ENCODE measurements around the gene TEP1.

TEP1 gene

DNA sequence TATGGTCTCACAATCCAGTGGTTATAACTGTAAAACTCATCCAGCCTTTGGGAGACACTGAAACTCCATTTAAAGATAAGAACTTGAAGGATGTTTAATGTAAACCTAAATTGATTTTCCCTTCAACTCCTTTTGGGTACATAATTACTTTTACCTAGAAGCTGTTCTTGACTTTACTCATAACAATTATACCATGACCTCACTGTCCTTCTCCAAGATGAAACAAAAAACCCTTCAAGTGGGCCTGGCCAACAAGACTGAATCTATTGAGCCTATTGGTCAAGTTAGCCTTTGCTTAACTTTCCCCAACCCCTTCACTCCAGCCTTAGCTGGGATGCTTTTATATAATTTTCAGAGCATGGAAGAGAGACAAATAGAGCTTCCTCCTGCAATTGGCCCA is 47.4 kb downstream of the TEP1 start:
- TF ChIP-seq SIN3A (IDR thresholded peaks at IDR 0.05; ENCODE audit: borderline replicate concordance, insufficient read depth, low read length): no peak
- no peak for TF ChIP-seq TAF1 (IDR thresholded peaks at IDR 0.05; ENCODE audit: borderline replicate concordance, insufficient read depth, low read length)
- TF ChIP-seq, protein P1, sequence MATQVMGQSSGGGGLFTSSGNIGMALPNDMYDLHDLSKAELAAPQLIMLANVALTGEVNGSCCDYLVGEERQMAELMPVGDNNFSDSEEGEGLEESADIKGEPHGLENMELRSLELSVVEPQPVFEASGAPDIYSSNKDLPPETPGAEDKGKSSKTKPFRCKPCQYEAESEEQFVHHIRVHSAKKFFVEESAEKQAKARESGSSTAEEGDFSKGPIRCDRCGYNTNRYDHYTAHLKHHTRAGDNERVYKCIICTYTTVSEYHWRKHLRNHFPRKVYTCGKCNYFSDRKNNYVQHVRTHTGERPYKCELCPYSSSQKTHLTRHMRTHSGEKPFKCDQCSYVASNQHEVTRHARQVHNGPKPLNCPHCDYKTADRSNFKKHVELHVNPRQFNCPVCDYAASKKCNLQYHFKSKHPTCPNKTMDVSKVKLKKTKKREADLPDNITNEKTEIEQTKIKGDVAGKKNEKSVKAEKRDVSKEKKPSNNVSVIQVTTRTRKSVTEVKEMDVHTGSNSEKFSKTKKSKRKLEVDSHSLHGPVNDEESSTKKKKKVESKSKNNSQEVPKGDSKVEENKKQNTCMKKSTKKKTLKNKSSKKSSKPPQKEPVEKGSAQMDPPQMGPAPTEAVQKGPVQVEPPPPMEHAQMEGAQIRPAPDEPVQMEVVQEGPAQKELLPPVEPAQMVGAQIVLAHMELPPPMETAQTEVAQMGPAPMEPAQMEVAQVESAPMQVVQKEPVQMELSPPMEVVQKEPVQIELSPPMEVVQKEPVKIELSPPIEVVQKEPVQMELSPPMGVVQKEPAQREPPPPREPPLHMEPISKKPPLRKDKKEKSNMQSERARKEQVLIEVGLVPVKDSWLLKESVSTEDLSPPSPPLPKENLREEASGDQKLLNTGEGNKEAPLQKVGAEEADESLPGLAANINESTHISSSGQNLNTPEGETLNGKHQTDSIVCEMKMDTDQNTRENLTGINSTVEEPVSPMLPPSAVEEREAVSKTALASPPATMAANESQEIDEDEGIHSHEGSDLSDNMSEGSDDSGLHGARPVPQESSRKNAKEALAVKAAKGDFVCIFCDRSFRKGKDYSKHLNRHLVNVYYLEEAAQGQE (IDR thresholded peaks at IDR 0.05; ENCODE audit: insufficient read depth in 1 of 2, low read depth in 2 of 2, low read length in 2 of 2): no peak
- no peak for TF ChIP-seq FOXP2 (optimal IDR thresholded peaks at IDR 0.05; ENCODE audit: borderline replicate concordance, extremely low read depth, extremely low read length, insufficient read depth)
- no peak for TF ChIP-seq POLR2AphosphoS5 (IDR thresholded peaks at IDR 0.05; ENCODE audit: low read depth, low read length)

DNA sequence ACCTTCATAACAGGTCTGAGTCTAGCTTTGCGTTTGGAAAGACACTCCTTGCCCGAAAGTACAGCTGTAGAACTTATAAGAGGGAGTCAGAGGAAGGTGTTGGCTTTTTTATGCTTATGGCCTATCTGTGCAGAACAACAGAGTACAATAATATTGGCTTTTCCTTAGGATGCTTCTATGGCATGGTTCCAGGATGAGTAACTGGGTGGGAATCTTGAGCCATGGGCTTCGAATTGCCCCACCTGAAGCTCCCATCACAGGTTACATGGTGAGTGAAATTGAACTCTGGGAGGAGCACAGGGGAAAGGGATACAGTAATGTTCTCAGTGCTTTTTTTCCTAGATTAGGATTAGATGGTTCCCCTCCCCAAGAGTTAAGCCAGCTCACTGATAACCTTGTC is 56.9 kb downstream of the TEP1 start:
- TF ChIP-seq, protein P1 (IDR thresholded peaks at IDR 0.05; ENCODE audit: insufficient read depth in 1 of 2, low read depth in 2 of 2, low read length in 2 of 2): no peak
- TF ChIP-seq TAF1 (IDR thresholded peaks at IDR 0.05; ENCODE audit: borderline replicate concordance, insufficient read depth, low read length) (no peak), FOXP2 (optimal IDR thresholded peaks at IDR 0.05; ENCODE audit: borderline replicate concordance, extremely low read depth, extremely low read length, insufficient read depth) (no peak), SIN3A (IDR thresholded peaks at IDR 0.05; ENCODE audit: borderline replicate concordance, insufficient read depth, low read length) (no peak), POLR2AphosphoS5 (IDR thresholded peaks at IDR 0.05; ENCODE audit: low read depth, low read length) (no peak)

DNA sequence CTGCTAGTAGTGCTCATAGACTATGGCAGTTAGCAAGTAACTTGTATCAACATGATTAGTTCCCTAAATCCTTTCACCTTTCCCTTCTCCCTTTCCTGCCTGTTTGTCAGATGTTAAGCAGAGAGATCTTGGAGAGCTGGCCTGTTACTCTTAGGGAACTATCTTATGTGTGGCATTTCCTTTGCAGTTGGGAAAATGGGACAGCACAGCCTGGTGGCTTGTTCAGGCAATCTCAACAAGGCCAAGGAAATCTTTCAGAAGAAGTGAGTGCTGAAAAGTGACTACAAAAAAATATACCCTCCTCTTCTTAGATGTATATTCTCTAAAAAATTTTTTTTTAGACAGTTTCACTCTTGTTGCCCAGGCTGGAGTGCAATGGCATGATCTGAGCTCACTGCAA is 62.4 kb downstream of the TEP1 start:
- TF ChIP-seq, protein P1 (IDR thresholded peaks at IDR 0.05; ENCODE audit: insufficient read depth in 1 of 2, low read depth in 2 of 2, low read length in 2 of 2): no peak
- TF ChIP-seq TAF1 (IDR thresholded peaks at IDR 0.05; ENCODE audit: borderline replicate concordance, insufficient read depth, low read length) (no peak), FOXP2 (optimal IDR thresholded peaks at IDR 0.05; ENCODE audit: borderline replicate concordance, extremely low read depth, extremely low read length, insufficient read depth) (no peak), POLR2AphosphoS5 (IDR thresholded peaks at IDR 0.05; ENCODE audit: low read depth, low read length) (no peak), SIN3A (IDR thresholded peaks at IDR 0.05; ENCODE audit: borderline replicate concordance, insufficient read depth, low read length) (no peak)

DNA sequence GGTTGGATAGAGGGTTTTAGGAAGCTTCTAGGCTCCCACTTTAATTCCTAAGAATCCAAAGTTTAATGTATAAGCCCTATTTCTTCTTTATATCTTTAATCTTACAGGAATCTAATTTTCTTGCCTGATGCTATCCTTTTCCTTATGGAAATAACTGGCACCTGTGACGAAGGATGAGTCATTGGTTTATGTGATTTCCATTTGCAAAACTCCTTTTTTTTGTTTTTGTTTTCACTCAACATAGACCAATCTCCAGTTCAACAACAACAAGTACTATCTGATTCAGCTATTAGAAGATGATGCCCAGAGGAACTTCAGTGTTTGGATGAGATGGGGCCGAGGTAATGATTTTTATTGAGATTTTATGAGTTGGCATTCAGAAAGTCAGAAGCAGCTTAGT is 63.0 kb downstream of the TEP1 start:
- TF ChIP-seq TAF1 (IDR thresholded peaks at IDR 0.05; ENCODE audit: borderline replicate concordance, insufficient read depth, low read length): no peak
- TF ChIP-seq FOXP2 (optimal IDR thresholded peaks at IDR 0.05; ENCODE audit: borderline replicate concordance, extremely low read depth, extremely low read length, insufficient read depth): no peak
- TF ChIP-seq, protein P1 (IDR thresholded peaks at IDR 0.05; ENCODE audit: insufficient read depth in 1 of 2, low read depth in 2 of 2, low read length in 2 of 2): no peak
- TF ChIP-seq POLR2AphosphoS5 (IDR thresholded peaks at IDR 0.05; ENCODE audit: low read depth, low read length): no peak
- no peak for TF ChIP-seq SIN3A (IDR thresholded peaks at IDR 0.05; ENCODE audit: borderline replicate concordance, insufficient read depth, low read length)

DNA sequence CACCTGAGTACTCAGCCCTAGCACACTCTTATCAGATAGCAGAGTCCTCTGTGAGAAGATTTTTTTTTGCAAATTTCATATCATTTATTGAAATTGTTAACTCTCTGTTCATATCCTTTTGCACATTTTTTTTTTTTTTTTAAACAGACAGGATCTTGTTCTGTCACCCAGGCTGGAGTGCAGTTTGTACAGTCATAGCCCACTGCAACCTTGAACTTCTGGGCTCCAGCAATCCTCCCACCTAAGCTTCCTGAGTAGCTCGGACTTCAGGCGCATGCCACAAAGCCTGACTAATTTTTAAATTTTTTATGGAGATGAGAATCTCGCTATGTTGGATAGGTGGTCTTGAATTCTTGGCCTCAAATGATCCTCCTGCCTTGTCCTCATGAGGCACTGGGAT is 65.6 kb downstream of the TEP1 start:
- TF ChIP-seq SIN3A (IDR thresholded peaks at IDR 0.05; ENCODE audit: borderline replicate concordance, insufficient read depth, low read length): no peak
- TF ChIP-seq, protein P1 (IDR thresholded peaks at IDR 0.05; ENCODE audit: insufficient read depth in 1 of 2, low read depth in 2 of 2, low read length in 2 of 2): no peak
- no peak for TF ChIP-seq TAF1 (IDR thresholded peaks at IDR 0.05; ENCODE audit: borderline replicate concordance, insufficient read depth, low read length)
- no peak for TF ChIP-seq FOXP2 (optimal IDR thresholded peaks at IDR 0.05; ENCODE audit: borderline replicate concordance, extremely low read depth, extremely low read length, insufficient read depth)

Measured in PFSK-1 (cell line).